HG03442 (cell line): ENCODE results near the gene PTCH2.
A peak's percentile ranks its signal among the peaks of the same experiment; 100 is the strongest.

Experiments
- ATAC-seq: cut with Tn5 transposase; IDR thresholded peaks from one replicate; pipeline ENCODE4 v1.9.1; 2021; ENCODE audit warnings: mild to moderate bottlenecking, moderate library complexity; ENCODE audit not compliant: unreplicated experiment

Gene PTCH2

GRCh38 chr1:44785029-44785380 is 58.0 kb downstream of the PTCH2 start:
- ATAC-seq = no peak

- ATAC-seq = no peak
These were observed 58.7 kb downstream of the PTCH2 start for GRCh38 chr1:44784094-44785028.

GRCh38 chr1:44783697-44784093 is 59.4 kb downstream of the PTCH2 start:
- ATAC-seq = no peak

- ATAC-seq = no peak
These were observed 62.4 kb downstream of the PTCH2 start for GRCh38 chr1:44780583-44781121.

- no peak for ATAC-seq
These were observed 64.1 kb downstream of the PTCH2 start for GRCh38 chr1:44778705-44779576.

- ATAC-seq = no peak
These were observed 65.0 kb downstream of the PTCH2 start for GRCh38 chr1:44777969-44778635.

GRCh38 chr1:44777547-44777946 is 65.5 kb downstream of the PTCH2 start:
- no peak for ATAC-seq

- no peak for ATAC-seq
These were observed 66.4 kb downstream of the PTCH2 start for GRCh38 chr1:44776730-44777068.

GRCh38 chr1:44775930-44776729 is 66.9 kb downstream of the PTCH2 start:
- ATAC-seq = peak; percentile 7

- ATAC-seq = peak; percentile 84
These were observed 67.7 kb downstream of the PTCH2 start, which contains the start of gene RPS8 for GRCh38 chr1:44775078-44775929. Gene RPS8, plus strand, starts transcription at chr1:44775540. Its CDS starts 57 bp downstream, at chr1:44775597.
